Fibroblast of villous mesenchyme (primary cell): ENCODE results near the gene RNF135. TPM values are rescaled to one million over a fixed set of nuclear protein-coding genes. Genes with fewer than 3 reads are reported as not detected.
A peak's percentile ranks its signal among the peaks of the same experiment; 100 is the strongest.
"Not testable (repeated sequence)": the region's sequence is repeated elsewhere in the genome, so short reads cannot be mapped to it uniquely, and the experiment has no call there.

Source experiments
- DNase-seq: peaks from one replicate; pipeline ENCODE4 v3.0.0-alpha.2; 2010; ENCODE audit warnings: low read depth
- H3K4me3 ChIP-seq: 2 replicates; pipeline ENCODE4 v1.5.1; 2011; ENCODE audit warnings: low read depth, mild to moderate bottlenecking, low read length
- CTCF ChIP-seq: IDR thresholded peaks from 2 replicates; pipeline ENCODE4 v1.5.1; 2012; ENCODE audit warnings: low read depth, mild to moderate bottlenecking, low read length; ENCODE audit not compliant: insufficient read depth
- total RNA-seq: library from RNA; depleted of rRNA; stranded (reverse); fragments of >200 nt; gene quantifications from 2 replicates; pipeline ENCODE4 v1.2.3, GENCODE V29; 2012

RNF135 gene
- total RNA-seq, 1 donor, result 8.6 TPM

DNA sequence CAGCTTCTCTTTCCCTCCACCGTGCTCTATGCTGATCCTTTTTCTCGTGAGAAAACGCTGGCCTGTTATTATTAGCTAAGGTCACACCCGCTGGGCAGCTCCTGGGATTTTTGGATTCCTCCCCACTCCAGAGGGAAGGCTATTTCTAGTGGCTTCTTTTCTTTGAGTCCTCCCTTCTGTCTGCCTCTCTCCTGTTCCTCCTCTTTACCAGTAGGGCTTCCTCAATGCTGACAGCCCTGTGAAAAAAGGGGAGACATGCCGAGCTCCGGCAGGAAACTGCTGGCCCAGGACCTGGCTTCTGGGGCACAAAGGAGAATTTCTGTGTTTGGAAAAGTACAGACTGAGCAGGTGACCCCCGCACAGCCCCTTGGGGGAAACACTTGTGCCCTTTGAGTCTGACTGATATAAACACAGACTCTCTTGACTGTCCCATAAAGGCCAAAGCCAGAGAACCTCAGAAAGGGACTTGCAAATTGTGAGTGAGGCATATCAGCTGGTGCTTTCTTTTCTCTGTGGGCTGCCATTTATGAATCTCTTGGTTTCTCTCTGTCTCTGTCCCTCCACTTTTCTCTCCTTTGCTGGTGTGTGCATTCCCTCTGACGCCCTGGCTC is 14.0 kb upstream of the RNF135 start:
- TF ChIP-seq CTCF, result peak; percentile 23
- no peak overlapping the region for H3K4me3 ChIP-seq
- DNase-seq, result peak; percentile 36

DNA sequence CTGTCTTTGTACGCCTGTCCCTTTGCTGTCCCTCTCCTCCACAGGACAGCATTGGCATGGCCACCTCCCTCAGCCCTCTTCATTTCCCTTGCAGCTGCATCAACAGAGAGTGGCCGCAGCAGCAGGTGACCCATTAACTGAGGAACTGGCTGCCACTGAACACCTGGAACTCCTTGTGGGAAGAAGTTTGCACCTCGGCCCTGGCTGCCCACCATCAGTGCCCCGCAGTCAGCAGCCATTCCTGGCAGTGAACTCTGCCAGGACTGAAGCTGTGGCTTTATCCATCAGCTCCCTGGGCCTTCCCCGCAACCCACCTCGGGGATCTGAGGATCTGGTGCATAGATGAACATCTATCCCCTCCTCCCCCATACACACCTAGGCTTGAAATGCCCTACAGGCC is 13.1 kb upstream of the RNF135 start:
- H3K4me3 ChIP-seq, result no peak overlapping the region
- DNase-seq, result no peak
- TF ChIP-seq CTCF, result no peak

DNA sequence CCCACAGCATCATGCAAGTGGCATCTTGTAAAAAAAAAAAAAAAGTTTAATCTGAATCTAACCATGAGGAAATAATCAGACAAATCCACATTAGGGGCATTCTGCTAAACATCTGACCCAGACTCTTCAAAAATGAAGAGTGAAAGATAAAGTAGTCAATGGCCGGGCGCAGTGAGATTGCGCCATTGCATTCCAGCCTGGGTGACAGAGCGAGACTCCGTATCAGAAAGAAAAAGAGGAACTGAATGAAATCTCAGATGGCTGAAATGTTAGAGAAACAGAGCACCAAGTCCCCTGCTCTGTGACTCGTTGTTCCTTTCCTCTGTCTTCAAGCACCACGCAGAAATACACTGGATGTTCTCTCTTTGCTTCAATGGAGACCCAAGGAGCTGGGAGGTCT is 12.7 kb upstream of the RNF135 start:
- H3K4me3 ChIP-seq, result no peak overlapping the region
- DNase-seq, result no peak
- TF ChIP-seq CTCF, result no peak

GRCh38 chr17:30961209-30962188 is 9.3 kb upstream of the RNF135 start:
- DNase-seq, result peak; percentile 13
- TF ChIP-seq CTCF, result no peak
- no peak overlapping the region for H3K4me3 ChIP-seq

DNA sequence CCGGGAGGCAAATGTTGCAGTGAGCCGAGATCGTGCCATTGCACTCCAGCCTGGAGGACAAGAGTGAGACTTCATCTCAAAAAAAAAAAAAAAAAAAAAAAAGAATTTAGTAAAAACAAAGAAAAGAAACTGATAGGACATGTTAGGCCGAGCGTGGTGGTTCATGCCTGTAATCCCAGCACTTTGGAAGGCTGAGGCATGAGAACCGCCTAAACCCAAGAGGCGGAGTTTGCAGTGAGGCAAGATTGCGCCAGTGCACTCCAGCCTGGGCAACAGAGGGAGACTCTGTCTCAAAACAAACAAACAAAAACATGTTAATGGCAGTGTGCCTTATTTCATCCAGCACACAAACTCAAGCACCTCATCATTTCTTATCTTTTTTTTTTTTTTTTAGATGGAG is 6.5 kb upstream of the RNF135 start:
- DNase-seq, H3K4me3 ChIP-seq: not testable (repeated sequence)

DNA sequence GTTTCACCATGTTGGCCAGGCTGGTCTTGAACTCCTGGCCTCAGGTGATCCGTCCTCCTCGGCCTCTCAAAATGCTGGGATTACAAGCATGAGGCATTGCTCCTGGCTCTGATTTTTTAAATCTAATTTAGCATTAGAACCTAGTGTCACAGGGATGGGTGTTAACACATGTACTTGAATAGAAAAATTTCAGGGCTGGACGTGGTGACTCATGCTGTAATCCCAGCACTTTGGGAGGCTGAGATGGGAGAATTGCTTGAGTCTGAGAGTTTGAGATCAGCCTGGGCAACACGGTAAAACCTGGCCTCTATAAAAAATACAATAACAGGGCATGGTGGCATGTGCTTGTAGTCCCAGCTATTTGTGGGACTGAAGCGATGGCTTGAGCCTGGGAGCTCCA is 6.0 kb upstream of the RNF135 start:
- peak; percentile 25 for DNase-seq
- H3K4me3 ChIP-seq, result no peak overlapping the region
- TF ChIP-seq CTCF, result no peak

DNA sequence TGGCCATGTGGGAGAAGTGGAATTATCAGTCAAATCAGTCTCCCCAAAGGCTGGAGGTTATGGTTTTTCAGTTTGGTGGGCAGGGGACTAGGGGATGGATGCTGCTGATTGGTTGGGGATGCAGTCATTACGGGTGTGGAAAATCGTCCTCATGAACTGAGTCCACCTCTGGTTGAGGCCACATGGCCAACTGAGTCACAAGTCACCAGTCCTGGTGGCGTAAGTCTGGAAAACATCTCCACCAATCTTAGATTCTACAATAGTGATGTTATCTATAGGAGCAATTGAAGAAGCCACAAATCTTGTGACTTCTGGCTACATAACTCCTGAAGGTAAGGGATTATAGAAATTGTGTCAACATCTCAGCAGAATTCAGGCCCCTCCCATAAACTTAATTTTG is 5.2 kb upstream of the RNF135 start:
- TF ChIP-seq CTCF, result no peak
- no peak for DNase-seq
- no peak overlapping the region for H3K4me3 ChIP-seq

GRCh38 chr17:30967911-30968310 is 2.9 kb upstream of the RNF135 start:
- not testable (repeated sequence) for H3K4me3 ChIP-seq, DNase-seq
